NCI-H2227 treated with DMSO at 0.1 percent for 48 hours (cell line): Measurements from ENCODE around the gene RGPD4.

Experiments
- DNase-seq: peaks from one replicate; lab custom pipeline; 2025; lab: John Stamatoyannopoulos, UW

The RGPD4 gene

DNA sequence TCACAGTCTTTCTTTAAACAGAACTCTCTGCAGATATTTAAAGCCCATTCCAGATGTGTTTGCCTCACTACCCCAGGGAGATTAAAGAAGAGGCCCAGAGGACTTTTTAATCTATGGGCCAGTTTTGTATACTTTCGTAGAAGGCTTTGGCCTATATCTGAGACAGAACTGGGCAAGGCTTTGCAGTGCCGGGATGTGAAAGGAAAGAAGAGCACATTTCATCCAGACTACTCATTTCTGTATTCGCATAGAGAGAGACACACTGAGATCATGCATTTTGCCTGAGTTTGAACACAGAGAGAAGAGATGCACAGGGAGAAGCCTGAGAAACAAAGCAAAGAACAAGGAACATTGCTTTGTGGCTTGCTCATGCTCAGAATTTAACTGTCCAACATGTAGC lies 104.7 kb downstream of the RGPD4 start:
- no peak for DNase-seq

DNA sequence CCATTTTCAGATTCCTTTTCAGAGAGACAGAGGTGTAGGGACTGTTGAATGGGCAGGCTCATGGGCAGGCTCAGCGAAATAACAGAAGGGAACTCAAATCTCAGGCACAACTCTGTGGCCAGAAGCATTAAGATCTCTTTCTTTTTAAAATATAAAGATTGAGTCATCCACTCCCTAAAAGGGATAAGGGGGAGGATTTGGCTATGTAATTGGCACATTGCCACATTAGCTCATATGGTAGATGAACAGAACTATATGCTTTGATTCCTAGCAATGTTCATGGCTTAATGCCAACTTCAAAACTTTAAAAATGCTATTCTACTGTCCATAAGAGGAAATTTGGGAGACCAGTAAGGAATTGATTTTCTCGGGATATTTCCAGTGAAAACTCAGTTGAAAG lies 105.8 kb downstream of the RGPD4 start:
- no peak for DNase-seq

DNA sequence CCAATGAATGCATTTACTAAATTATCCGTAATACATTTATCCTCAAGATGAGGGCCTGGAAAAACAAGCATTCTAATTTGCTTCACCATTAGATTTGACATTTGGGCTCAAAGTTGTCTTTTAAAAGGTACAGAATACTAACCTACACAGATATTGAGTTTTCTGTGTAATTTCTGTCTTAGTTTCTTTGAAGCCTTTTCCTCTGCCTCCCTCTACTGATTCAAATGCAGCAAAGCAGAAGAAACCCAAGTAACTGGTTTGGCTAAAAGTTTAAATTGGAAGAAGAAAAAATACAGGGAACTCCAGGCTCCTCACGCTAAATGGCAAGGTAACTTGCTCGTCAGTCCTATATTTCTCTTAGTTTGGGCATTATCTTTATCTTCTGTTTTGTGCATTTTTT lies 106.3 kb downstream of the RGPD4 start:
- no peak for DNase-seq

DNA sequence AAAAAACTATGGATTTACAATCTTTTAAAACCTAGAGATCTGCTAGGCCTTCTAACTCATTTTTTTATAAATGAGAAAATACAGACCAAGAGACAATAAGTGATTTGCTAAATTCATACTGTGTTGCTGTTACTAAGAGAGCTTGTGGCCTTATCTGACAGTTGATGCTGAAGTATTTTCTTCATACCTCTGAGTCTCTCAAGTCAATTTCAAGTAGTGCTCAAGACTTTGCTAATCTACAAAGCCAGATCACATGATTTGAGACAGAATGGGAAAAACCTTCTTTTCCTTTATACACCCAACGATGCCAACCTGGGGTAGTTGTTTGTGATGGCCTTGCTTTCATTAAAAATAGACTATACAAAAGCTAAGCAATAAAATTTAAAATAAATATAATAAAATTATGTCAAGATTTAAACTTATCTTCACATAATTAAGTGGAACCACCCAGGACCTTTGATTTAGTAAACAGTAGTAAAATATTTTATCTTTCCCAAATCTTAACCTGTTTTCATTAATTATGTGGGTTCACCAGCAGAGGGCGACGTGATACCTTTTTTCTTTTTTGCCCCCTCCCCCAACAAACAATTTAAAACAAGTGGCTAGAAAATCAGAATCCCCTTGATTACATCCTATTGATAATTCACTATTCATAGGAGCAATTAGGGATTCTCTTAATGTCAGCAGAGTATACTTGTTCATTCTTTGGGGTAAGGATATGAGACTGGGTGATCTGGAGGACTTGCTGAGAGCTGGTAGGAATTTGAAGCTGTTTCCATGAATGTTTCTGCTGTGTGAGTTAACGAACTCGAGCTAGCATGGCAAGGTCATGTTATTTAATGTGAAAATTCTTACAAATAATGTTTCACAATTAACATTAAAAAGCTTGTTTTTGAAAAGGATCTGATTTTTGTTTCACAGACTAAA lies 110.0 kb downstream of the RGPD4 start:
- DNase-seq = no peak
